Measurements from ENCODE around the gene RAB8B.

DNA sequence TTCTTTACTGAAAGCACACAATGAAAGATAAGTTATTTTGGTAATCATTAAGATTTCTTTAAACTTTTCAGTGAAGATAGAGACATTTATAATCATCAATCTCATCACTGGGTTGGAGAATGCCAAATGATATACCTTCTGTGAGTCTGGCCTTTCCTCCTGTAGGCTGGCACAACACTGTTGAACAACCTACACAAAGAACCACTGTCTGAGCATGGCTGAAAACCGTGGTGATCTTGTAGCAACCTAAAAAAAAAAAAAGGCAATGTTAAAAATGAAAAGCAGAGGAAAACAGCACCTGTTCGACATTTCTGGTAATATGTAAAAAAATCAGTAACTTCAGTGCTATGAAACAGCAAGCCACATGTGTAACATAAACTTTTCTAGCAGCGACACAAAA is 33.9 kb upstream of the RAB8B start:
- TF ChIP-seq POLR2AphosphoS5 (IDR thresholded peaks at IDR 0.05; ENCODE audit: borderline replicate concordance, low read depth, low read length) (no peak), EZH2 (IDR thresholded peaks at IDR 0.05) (no peak)

Measured in SK-N-MC (cell line).